OCI-LY1 (cell line): ENCODE data around the gene PPP1R12A.
"Not testable (repeated sequence)": the region's sequence is repeated elsewhere in the genome, so short reads cannot be mapped to it uniquely, and the experiment has no call there.

Source experiments
- CTCF ChIP-seq: fragments of 200-600 bp; sonication (generic), shearing (Covaris generic); IDR thresholded peaks from 2 replicates; pipeline ENCODE4 v1.5.1; 2017; ENCODE audit warnings: mild to moderate bottlenecking, antibody characterized with exemption, low read length, moderate library complexity, mixed read lengths
- EZH2 ChIP-seq: fragments of 200-600 bp; sonication (generic), shearing (Covaris generic); IDR thresholded peaks from 2 replicates; pipeline ENCODE4 v1.8.0; 2017; ENCODE audit warnings: borderline replicate concordance, mixed run types, mild to moderate bottlenecking, antibody characterized with exemption, low read length, moderate library complexity, mixed read lengths

GRCh38 chr12:79942846-79943245, 7.9 kb upstream of the PPP1R12A start:
- TF ChIP-seq EZH2, CTCF: not testable (repeated sequence)
